ENCODE data around the gene PTGDR2.

- TF ChIP-seq EP300 (IDR thresholded peaks at IDR 0.05; ENCODE audit: borderline replicate concordance) (no peak), RAD21 (IDR thresholded peaks at IDR 0.05; ENCODE audit: low read depth) (no peak), REST (IDR thresholded peaks at IDR 0.05; ENCODE audit: low read depth) (no peak), FOXM1 (IDR thresholded peaks at IDR 0.05; ENCODE audit: borderline replicate concordance, low read depth) (no peak)
- TF ChIP-seq, protein P1, sequence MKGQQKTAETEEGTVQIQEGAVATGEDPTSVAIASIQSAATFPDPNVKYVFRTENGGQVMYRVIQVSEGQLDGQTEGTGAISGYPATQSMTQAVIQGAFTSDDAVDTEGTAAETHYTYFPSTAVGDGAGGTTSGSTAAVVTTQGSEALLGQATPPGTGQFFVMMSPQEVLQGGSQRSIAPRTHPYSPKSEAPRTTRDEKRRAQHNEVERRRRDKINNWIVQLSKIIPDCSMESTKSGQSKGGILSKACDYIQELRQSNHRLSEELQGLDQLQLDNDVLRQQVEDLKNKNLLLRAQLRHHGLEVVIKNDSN (IDR thresholded peaks at IDR 0.05), result no peak
- TF ChIP-seq, protein P2, sequence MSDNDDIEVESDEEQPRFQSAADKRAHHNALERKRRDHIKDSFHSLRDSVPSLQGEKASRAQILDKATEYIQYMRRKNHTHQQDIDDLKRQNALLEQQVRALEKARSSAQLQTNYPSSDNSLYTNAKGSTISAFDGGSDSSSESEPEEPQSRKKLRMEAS (IDR thresholded peaks at IDR 0.05), result no peak
Observed at GRCh38 chr11:60810151-60810550, 45.6 kb downstream of the PTGDR2 start.
